ENCODE data around the gene FBXW10.
"Not testable (repeated sequence)": the region's sequence is repeated elsewhere in the genome, so short reads cannot be mapped to it uniquely, and the experiment has no call there.

FBXW10 gene, protein sequence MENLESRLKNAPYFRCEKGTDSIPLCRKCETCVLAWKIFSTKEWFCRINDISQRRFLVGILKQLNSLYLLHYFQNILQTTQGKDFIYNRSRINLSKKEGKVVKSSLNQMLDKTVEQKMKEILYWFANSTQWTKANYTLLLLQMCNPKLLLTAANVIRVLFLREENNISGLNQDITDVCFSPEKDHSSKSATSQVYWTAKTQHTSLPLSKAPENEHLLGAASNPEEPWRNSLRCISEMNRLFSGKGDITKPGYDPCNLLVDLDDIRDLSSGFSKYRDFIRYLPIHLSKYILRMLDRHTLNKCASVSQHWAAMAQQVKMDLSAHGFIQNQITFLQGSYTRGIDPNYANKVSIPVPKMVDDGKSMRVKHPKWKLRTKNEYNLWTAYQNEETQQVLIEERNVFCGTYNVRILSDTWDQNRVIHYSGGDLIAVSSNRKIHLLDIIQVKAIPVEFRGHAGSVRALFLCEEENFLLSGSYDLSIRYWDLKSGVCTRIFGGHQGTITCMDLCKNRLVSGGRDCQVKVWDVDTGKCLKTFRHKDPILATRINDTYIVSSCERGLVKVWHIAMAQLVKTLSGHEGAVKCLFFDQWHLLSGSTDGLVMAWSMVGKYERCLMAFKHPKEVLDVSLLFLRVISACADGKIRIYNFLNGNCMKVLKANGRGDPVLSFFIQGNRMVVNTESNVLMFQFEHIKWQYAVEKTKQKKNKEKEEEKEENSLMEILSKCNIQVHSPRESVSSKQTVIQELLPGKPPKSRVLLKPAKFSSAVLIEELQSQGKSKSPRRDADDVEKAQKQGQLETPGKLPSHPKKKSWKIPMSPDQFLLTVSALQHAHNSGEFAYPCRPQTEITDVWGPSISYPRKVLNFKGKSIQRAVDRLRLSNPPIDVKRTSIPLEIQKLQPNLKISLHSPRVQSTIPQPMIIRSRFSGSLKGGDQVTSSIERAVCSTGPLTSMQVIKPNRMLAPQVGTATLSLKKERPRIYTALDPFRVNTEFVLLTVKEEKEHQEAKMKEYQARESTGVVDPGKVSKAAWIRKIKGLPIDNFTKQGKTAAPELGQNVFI

DNA sequence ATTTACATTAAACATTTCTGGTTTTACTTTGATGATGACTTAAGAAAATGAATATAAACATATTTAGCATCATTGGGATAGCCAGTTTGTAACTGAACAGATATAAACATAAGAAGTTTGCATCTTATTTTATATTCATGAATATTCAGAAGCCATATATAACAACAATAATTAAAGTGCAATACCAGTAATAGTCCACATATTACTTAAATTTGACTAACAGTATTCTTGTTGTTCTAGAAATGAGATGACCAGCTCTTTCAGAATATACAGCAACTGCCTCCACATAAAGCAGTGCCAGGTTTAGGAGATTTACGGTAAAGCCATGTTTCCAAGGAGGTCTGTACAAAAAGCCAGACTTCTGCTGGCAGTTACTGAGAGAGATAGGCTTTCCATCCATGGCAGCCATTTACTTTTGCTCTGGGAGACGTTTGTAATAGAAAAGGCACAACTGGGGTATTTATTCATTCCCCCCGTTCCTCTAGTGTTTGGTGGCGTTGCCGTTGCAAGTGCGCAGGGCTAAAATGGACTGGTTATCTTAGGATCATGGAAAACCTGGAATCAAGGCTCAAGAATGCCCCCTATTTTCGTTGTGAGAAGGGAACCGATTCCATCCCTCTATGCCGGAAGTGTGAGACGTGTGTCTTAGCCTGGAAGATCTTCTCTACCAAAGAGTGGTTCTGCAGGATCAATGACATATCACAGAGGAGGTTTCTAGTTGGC is at the start of gene FBXW10:
Gene FBXW10, plus strand, starts transcription at position 356 of the 723 bp plus-strand sequence. Its CDS starts 191 bp downstream, at position 547.
- DNase-seq, result not testable (repeated sequence)

DNA sequence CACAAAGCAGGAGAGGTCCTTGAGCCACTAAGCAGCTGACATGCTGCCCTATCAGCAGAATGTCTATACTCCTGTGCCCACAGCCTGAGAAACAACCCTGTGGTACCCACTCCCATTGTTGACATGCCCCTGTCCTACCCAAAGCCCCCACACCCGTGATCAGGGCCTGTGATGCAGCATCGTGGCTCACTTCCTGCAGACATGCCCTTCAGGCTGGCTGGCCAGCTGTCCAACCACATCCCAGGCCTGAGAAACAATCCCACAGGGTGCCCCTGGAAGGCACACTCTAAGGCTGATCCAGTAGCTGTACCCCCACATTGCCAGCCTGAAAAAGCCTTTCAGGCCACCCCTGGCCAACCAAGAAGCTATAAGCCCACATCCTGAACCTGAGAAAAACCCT is 48.7 kb upstream of the FBXW10 start:
- DNase-seq, result not testable (repeated sequence)

DNA sequence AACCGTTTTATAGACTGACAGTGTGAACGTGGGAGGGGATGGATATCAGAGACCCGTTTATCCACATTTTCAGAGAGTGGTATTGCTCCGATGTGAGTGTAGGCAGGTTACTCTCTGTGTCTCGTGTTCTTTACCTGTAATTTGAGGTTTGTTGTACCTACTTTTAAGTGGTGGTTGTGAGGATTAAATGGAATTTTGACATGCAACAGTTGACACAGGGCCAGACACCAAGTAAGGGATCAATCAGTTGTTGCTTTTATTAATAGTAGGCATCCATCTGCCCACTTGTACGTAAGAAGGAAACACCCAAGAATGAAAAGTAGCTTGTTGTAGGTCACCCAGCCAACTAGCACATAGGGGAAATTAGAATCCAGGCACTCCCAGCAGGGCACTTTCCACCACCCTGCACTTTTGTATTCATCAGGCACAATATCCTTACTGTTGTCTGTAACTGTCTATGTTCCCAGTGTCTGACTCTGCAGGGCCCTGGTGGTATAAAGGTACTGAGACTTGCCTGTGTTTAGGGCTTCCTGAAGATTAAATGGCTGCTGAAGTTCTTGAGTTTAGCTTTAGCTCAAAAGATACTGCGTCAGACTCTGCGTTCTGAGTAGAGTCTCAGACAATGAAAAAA is 45.3 kb upstream of the FBXW10 start:
- not testable (repeated sequence) for DNase-seq

DNA sequence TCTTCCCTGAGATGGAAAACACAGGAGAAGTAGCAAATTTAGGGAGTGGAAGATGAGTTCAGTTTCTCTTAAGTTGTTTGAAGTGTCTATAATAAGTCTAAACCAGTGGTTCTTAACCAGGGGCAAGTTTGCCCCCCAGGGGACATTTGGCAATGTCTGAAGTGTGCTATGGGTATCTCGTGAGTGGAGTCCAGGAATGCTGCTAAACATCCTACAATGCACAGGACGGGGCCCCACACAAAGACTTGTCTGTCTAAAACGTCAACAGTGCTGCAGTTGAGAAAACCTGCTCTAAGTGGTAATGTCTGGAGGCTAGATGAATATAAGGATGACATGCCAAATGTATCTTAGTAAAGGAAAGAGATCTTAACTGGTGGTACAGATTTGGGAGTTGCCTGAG is 37.9 kb upstream of the FBXW10 start:
- not testable (repeated sequence) for DNase-seq

DNA sequence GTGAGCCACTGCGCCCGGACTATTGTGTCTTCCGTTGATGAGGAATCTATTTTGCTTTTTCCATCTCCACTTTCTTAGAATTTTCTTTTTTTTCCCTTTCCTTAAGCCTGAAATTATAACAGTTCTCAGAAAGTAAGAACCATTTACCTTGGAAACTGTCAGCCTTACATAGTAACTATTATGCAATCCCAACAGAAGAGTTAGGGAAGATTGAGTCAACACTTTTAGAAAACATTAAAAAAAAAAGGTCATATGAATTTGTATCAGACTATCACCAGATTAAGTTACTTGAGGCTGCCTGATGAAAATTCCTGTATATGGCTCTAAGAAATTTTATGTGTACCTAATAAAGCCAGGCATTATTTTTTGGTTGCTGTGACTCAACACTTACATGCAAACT is 35.6 kb upstream of the FBXW10 start:
- not testable (repeated sequence) for DNase-seq

DNA sequence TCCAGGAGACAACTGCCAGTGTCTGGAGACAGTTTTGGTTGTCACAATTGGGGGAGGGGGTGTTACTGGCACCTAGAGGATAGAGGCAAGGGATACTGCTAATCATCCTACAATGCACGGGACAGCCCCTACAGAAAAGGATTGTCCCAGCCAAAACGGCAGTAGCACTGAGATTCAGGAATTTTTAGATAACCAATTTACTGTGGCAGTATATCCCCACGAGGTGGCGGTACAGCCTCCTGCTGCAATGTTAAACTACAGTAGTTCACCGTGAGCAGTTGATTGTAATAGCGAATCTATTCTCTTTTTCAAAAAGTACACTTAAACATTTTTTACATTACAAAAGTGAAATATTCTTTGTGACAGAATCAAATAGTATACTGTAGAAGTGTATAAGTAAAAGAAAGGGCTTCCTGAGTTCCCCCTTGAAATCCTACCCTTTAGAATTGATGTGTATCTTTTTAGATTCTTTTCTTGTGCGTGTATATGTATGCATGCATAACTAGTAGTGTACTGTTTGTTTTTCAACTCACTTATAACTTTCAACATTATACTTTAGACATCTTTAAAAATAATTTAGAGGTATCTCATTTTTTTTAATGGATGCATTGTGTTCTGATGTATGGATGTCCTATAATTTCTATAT is 31.4 kb upstream of the FBXW10 start:
- peak; percentile 40 for DNase-seq

DNA sequence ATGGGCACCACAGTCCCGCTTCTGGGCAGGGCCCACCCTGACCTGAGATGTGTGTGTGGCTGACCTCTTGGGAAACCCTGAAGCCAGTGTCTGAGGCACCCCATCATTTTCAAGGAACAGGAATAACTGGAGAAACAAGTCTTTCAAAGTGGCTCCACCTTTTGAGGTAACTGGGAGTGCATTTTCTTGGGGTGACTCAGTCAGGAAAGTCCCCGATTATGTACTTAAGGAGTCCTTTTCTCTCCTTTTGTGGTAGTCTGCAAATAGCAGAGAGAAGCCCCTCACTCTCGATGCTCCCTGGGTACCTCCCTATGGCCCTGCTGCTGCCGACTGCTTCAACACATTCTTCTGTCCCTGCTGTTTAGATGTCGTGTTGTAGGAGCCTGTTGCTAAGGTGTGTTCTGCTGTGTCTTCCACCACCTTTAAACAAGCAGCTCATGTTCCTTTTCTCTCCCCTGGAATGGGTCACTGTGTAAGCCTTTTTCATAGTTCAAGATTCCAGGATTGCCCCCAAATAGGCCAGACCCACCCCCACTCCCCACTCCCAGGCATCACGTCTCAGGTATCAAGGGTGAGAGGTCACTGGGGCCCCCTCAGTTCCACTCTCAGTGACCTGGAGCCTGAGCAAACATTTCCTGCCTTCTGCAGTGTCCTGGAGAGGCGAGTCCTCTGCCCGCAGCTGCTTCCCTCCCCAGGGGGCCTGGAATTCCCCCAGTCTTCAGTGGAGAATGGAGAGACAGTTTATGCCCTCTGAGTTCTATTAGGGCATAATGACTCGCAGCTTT is 25.0 kb upstream of the FBXW10 start:
- not testable (repeated sequence) for DNase-seq

DNA sequence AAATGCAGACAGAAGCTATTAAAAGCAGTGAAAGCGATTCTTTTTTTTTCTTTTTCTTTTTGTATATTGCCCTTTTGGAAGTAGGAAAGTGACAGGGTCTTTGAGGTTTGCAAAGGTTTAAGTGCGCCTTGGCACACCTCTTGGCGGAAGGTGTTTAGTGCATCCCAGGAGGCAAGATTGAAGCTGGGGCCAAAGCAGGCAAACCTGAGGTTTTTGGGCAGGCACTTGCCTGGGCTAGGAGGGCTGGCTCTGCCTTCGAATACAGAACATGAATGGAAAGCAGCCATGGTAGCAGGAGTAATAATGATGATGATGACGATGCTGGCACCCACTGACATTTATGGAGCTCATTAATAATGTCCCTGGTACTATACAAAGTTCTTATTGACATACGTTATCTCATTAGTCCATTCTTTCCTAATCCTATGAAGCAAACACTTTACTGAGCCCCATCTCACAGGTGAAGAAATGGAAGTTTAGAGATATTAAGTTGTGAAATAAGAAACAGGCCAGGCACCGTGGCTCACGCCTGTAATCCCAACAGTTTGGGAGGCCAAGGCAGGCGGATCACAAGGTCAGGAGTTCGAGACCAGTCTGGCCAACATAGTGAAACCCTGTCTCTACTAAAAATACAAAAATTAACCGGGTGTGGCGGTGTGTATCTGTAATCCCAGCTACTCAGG is 24.3 kb upstream of the FBXW10 start:
- DNase-seq, result not testable (repeated sequence)

DNA sequence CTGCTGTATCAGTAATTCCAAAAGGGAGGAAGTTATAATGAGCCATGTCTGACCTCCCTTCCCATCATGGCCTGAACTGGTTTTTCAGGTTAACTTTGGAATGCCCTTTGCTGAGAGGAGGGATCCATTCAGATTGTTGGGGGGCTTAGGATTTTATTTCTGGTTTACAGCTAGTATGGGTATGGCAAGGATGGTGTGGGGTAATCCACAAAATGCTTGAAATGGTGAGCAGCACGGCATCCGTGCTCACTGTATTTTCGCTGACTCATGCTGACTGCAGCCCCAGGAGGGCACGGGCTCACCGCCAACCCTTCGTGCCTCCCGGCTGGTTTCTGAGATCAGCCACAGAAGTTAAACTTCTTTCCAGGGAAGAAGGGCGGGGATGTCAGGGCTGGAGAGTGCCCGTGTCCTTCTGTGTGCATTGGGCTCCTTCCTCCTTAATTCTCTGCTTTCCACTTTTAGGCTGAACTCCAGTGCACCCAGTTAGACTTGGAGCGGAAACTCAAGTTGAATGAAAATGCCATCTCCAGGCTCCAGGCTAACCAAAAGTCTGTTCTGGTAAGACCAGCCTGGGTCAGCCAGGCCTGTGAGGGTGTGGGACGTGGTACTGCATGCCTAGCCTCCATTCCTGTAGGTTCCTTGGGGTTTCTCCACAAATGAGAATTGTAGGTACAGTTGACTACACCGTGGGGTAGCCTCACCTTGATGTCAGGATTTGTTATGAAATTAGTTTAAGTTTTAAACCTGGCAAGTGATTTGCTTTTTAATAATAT is 21.9 kb upstream of the FBXW10 start:
- not testable (repeated sequence) for DNase-seq

DNA sequence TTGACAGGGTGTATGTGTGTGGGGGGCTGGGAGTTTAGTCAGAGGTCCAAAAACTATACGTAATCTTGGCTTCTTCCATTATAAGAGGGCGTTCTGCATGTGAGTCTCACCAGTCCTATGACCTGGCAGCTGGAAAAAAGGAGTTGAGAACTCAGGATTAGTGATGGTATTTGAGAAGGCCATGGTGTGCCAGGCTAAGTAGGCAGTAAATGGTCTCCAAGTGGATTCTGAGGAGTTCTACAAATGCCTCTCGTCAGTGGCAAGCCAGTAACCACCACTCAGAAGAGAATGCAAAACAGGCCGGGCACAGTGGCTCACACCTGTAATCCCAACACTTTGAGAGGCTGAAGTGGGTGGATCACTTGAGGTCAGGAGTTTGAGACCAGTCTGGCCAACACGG is 21.2 kb upstream of the FBXW10 start:
- not testable (repeated sequence) for DNase-seq

DNA sequence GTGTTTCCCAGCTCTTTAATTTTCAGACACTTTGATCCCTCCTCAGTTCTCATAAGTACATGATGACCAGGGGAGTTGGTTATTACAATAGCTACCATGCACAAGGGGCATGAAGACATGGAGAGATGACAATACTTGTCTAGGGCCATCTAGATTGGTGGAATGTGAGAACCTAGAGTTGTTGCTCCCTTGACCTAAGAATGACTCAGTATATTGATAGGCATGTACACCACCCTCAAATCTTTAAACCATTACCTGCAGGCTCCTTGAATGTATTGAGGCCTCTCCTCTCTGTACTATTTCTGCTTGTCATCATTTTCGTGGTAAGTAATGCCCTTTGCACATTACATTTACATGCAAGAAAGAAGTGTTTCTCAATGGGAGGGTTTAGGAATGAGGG is 20.3 kb upstream of the FBXW10 start:
- DNase-seq, result not testable (repeated sequence)

DNA sequence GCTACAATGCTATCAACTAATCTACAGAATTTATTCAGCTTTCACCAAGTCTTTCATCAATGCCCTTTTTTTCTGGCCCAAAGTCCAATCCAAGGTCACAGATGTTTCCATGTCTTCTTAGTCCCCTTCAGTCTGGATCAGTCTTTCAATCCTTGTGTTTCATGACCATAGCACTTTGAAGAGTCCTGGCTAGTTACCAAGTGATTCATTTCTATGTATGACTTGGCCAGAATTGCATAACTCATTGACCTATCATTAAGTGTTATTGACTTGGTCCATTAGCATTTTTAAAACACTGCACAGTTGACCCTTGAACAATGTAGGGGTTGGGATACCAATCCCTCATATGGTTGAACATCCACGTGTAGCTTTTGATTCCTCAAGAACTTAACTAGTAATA is 11.4 kb upstream of the FBXW10 start:
- not testable (repeated sequence) for DNase-seq

DNA sequence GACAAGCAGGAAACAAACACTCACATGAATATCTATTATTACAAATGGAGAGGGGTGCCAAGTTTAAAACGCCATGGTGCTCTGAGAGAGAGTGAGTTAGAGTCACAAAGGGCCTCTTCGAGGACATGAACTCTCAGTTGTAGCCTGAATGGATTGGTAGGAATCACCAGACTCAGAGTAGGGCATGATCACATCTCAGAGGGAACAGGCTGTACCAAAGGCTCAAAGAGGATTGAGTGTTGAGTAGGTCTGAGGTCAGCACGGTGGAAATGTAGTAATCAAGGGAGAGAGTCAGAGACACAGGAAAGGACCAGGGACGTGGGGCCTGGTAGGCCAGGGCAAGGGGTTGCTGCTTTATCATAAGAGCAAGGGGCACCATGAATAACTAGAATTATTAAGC is 10.5 kb upstream of the FBXW10 start:
- DNase-seq, result not testable (repeated sequence)

DNA sequence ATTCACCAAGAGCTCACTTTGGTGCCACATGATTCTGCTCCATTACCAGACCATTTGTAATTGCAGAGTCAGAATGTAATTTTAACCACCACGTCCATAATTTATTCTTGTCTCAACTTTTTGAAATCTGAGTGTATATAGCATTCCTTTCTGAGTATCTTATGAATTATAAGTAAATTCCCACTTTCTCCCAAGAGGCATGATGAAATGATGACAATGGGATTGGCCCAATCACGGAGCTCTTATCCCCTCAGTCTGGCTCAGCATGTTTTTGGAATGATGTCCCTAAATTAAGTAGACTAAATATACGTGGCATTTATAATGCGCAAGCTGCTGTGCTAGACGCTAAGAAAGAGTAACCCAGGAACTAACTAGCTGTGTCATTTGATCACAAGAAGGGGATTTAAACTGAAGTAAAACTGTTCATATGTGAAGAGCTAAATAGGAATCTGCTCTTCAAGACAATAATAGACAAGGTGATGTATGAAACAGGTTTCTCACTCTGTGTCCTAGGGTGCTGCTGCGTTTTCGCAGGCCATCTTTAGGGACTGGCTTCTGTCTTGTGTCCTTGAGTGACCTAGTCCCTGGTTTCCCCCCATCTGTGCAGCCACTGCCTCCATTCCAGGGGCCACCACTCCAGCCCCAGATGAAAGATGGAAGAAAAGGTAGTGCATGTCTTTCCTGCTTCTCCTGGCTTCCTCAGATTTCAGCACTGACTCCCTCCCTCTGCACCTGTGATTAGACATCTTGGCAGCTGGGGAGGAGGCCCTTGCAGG is 4.0 kb upstream of the FBXW10 start:
- DNase-seq, result not testable (repeated sequence)

DNA sequence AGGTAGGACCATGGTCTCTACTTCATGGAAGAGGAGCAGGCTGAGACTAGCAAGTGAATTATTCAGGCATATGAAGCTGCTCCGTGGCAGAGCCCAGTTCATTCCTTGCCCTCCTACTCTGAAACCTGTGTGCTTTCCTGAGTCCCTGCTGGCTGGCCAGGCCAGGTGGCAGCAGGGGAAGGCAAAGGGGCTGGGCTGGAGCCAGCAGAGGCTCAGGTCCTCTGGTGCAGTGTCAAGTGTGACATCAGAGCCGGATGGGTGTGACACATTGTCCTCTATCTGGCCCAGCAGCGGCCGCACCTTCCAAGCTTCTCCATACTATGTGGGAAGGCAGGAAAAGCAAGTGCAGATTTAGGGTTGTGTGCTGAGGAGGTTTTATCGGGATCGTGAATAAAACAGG is 2.6 kb upstream of the FBXW10 start:
- not testable (repeated sequence) for DNase-seq

DNA sequence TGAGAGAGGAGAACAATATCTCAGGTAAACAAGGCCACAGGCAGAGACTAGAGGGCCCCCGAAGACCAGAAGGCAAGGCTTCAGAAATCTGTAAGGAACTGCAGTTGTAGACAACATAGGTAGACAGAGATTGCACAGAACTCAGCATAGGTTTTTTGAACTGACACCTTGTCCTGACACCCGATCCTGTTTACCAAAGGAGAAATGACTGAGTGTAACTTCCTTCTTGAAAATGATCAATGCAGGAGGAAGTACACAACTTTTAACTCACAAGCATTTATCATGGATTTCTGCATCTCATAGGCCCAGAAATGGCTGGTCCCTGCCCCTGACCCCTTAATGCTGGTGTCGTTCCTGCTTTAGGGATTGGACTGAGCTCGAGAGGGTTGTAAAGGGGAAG is 872 bp downstream of the FBXW10 start:
- not testable (repeated sequence) for DNase-seq

DNA sequence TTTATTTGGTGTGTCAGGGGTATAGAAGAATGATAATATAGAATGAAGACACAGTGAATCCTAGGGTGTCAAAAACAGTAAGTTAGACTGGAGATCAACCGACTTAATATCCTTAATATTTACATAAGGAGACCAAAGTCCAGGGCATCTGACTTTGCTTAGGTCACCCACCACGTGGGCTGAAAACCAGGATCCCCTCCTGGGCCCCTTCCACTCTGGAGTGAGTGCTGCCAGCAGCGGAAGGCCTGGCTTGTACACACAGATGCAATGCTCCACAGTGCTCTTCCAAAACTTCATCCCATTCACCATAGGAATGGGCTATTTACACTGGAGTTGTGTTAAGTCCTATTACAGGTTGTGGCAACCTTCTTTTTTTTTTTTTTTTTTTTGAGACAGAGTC is 2.7 kb downstream of the FBXW10 start:
- not testable (repeated sequence) for DNase-seq

DNA sequence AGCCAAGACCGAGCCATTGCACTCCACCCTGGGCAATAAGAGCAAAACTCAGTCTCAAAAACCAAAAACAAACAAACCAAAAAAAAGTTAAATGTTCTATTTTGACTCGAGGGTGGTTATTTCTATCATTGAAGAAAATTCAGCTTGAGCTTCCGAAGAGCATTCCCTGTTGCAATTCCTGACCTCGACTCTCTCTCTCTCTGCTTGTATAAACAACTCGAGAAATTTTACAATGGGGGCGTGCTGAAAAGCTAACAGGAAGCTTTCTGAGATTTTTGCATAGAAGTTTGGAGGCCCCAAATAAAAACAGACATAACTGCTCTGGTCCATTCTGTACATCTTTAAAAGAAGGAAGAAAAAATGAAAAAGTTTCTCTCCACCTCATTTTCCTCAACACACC is 3.6 kb downstream of the FBXW10 start:
- DNase-seq, result not testable (repeated sequence)

DNA sequence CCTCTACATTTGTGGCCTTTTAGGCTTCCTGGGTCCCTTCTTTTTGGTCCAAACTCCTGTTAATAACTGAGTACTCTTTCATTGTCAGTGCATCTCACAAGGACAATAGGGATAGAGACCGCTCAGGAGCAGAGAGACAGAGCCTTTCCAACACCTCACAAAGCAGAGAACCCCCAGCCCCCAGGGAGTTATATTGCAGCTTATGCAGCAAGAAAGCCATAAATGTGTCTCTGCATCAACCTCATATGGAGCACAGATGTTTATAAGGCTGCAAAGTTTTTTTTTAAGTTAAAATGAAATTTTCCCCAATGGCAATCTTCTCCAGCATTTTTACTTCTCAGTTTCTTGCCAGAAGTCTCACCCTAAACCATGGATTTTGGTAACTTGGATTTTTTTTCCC is 6.4 kb downstream of the FBXW10 start:
- DNase-seq, result not testable (repeated sequence)

Data from stimulated activated naive CD4-positive, alpha-beta T cell treated with Interleukin-2 at 50 U/mL for 16 hours (primary cell).